HL-60/S4 treated with retinoic acid at 250 ng/mL for 4 days and 3 days (cell line): ENCODE measurements around the gene ZNF469.
"Not testable (repeated sequence)": the region's sequence is repeated elsewhere in the genome, so short reads cannot be mapped to it uniquely, and the experiment has no call there.

Experiments used
- in situ Hi-C: fragments of 300-500 bp; cut with MboI; formaldehyde crosslinking; loops from 2 replicates; pipeline ENCODE4 v1.7.0; 2022; ENCODE audit warnings: low sequenced_read_pairs

Gene ZNF469

DNA sequence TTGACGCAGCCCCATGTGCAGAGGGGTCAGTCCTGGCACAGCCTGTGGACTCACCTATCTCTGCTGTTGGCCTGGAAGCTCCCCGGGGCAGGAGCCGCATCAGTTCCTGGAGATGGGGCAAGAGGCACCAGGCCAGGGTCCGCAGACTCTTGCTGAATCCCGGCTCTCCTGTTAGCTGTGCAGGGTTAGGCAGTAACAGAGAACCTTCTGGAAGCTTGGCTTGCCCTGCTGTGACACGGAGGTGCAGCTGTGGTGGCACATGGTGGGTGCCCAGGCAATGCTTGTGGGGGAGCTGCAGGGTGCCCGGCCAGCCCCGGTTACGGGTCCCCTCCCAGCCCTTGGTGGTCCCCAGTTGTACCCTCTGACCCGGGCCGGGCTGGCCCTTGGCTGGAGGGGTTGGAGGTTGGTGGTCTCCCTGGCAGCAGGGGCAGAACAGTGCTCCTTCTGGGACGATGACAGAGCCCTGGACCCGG, 26.0 kb upstream of the ZNF469 start:
- in situ Hi-C loops = no loop called here

GRCh38 chr16:88357317-88358022, 25.3 kb upstream of the ZNF469 start:
- in situ Hi-C loops = no loop called here

GRCh38 chr16:88358023-88358420, 24.7 kb upstream of the ZNF469 start:
- in situ Hi-C loops = no loop called here

GRCh38 chr16:88359008-88359407, 23.8 kb upstream of the ZNF469 start:
- in situ Hi-C loops = no loop called here

GRCh38 chr16:88360401-88360800, 22.4 kb upstream of the ZNF469 start:
- in situ Hi-C loops = not testable (repeated sequence)

DNA sequence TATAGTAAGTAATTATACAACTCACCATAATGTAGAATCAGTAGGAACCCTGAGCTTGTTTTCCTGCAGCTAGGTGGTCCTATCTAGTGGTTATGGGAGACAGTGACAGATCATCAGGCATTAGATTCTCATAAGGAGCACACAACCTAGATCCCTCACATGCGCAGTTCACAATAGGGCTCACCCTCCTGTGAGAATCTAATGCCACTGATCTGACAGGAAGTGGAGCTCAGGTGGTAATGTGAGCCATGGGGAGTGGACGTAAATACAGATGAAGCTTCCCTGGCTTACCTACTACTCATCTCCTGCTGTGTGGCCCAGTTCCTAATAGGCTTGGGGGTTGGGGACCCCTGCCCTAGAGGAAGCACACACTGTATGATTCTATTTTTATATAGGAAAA, 21.8 kb upstream of the ZNF469 start:
- in situ Hi-C loops = no loop called here

GRCh38 chr16:88361775-88362174, 21.0 kb upstream of the ZNF469 start:
- in situ Hi-C loops = no loop called here

- in situ Hi-C loops = no loop called here
Observed at GRCh38 chr16:88363239-88363891, 19.4 kb upstream of the ZNF469 start.

GRCh38 chr16:88365244-88365865, 17.4 kb upstream of the ZNF469 start:
- in situ Hi-C loops = no loop called here

- in situ Hi-C loops = no loop called here
Observed at GRCh38 chr16:88366032-88366703, 16.6 kb upstream of the ZNF469 start.

- in situ Hi-C loops = no loop called here
Observed at GRCh38 chr16:88366704-88367047, 16.1 kb upstream of the ZNF469 start.

DNA sequence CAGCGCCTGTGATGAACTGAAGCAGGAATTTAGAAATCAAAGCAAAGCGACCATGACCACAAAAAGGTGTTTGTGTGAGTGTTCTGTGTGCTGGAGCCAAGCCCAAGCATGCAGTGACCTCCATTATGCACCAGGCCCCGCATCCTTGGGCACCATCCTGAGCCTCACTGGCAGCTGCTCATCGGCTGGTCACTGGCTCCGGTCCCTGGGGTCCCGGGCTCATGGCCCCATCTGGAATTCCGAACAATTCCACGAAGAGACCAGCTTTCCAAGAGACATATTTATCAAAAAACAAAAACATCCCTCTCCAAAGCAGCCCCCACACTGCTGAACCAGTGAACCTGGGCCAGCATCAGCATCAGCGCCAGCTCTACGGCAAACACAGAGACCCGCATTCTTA, 15.2 kb upstream of the ZNF469 start:
- in situ Hi-C loops = no loop called here

DNA sequence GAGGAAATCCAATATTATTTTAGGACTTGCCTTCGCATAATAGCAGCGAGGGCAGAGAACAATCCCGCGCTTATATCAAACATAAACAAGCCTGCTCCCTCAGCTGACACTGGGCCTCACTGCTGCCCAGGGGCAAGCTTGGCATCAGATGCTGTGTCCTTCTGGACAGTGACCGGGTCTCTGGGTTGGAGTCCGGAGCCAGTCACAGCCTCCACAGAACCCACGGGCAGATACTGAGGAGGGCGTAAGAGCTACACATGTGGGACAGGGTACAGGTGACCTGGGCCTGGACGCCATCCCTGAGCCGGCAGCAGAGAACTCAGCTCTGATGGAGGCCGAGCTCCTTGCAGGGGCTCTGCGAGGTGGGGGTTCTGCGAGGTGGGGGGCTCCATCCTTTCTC, 14.7 kb upstream of the ZNF469 start:
- in situ Hi-C loops = no loop called here

DNA sequence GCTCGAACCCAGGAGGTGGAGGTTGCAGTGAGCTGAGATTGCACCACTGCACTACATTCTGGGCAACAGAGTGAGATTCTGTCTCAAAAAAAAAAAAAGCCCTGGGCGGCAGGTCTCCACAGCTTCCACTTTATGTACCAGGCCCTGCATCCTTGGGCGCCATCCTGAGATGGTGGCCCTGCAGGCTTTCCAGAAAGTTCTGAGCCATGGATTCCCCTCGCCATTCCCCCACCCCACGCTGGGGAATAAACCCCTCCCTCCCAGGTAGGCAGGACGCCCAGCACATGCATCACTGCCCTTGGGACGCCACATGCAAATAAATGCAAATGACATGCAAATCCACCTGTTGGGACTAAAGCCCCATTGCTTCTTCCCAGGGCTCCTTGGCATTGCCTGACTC, 13.8 kb upstream of the ZNF469 start:
- in situ Hi-C loops = no loop called here

DNA sequence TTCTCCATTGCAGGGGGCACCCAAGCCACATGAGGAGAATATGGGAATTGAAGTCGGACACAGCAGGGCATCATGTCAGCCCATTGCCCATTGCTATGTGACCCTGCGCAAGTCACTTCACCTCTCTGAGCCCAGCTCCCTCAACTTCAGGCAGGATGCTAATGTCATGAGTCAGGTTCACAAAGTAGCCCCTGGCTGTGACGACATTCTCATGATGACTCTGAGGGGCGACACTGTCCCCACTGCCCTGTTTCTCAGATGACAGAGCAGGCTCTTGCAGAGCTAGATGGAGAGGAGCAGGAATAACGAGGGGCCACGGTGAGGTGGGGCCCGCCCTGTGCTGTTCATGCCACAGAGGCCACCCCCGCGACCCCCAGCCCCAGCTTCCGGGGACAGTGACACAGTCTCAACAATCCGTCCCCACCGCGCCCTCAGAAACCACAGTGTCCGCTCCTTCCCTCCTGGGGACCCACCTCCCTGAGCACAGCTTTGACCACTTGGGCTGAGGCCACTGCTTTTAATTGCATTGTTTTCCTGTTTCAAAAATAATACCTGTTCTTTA, 13.2 kb upstream of the ZNF469 start:
- in situ Hi-C loops = no loop called here

- in situ Hi-C loops = no loop called here
Observed at GRCh38 chr16:88370365-88370764, 12.4 kb upstream of the ZNF469 start.

DNA sequence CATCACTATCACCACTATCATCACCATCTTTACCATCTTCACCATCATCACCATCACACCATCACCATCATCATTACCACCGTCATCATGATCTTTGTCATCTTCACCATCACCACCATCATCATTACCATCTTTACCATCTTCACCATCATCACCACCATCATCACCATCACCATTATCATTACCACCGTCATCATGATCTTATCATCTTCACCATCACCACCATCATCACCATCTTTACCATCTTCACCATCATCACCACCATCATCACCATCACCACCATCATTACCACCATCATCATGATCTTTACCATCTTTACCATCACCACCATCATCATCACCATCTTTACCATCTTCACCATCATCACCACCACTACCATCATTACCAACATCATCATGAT, 10.2 kb upstream of the ZNF469 start:
- in situ Hi-C loops = no loop called here

- in situ Hi-C loops = no loop called here
Observed at GRCh38 chr16:88373211-88373610, 9.5 kb upstream of the ZNF469 start.

DNA sequence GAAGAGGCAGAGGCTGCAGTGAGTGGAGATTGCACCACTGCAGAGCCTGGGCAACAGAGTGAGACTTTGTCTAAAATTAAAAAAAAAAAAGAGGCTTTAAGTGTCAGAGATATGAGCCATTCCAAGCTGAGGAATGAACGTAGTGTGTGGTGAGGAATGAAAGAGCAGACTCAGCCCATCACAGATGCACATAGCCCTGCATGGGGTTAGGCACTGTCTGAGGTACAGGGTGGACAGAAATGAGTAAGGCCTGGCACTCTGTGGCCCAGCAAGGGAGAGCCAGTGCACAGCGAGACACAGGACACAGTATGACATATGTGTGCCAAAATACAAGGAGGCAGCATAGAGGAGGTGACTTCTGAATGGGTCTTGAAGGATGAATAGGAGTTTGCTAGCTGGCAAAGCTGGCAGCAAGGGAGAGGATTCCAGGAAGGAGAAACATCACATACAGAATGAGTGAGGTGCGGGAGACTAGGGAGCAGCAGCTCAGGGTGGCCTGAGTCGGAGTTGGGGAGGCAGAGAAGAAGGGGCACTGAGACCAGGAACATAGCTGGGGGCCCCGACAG, 8.7 kb upstream of the ZNF469 start:
- in situ Hi-C loops = no loop called here

DNA sequence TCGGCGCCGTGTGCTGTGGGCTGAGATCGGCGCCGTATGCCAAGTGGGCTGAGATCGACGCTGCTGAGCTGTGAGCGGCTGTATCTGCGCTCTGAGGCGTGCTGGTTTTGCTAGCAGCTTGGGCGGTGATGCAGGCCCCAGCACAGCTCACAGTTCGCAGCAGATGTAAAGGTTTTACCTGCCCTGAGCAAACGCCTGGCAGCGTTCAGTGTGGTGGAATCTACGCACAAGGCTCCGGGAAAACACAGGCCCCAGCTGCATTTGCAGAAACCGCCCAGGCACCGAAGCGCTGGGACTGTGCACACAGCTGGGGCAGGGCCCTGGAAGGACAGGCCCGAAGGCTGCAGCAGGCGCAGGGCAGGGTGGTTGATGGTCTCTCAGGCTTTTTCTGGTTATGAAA, 8.0 kb upstream of the ZNF469 start:
- in situ Hi-C loops = no loop called here
